GM18505 (cell line): Measurements from ENCODE around the gene PARK7.

Experiments
- ATAC-seq: cut with Tn5 transposase; IDR thresholded peaks from one replicate; pipeline ENCODE4 v1.9.1; 2021; ENCODE audit not compliant: unreplicated experiment
- POLR2A ChIP-seq: IDR thresholded peaks from 4 replicates; pipeline ENCODE4 v1.6.1; 2011; ENCODE audit warnings: borderline replicate concordance; ENCODE audit not compliant: insufficient read depth, insufficient read length; ENCODE audit errors: extremely low read depth

PARK7 gene

GRCh38 chr1:7984811-7985210 lies 23.3 kb downstream of the PARK7 start:
- TF ChIP-seq POLR2A = no peak
- ATAC-seq = no peak

GRCh38 chr1:7985851-7986612 lies 24.5 kb downstream of the PARK7 start:
- no peak for ATAC-seq
- TF ChIP-seq POLR2A = no peak

GRCh38 chr1:7987528-7987927 lies 26.0 kb downstream of the PARK7 start:
- ATAC-seq = no peak
- TF ChIP-seq POLR2A = no peak

GRCh38 chr1:7988576-7988975 lies 27.1 kb downstream of the PARK7 start:
- TF ChIP-seq POLR2A = no peak
- ATAC-seq = no peak

GRCh38 chr1:7989762-7990428 lies 28.4 kb downstream of the PARK7 start:
- TF ChIP-seq POLR2A = no peak
- ATAC-seq = no peak

GRCh38 chr1:7991504-7992440 lies 30.3 kb downstream of the PARK7 start:
- ATAC-seq = no peak
- no peak for TF ChIP-seq POLR2A

- no peak for ATAC-seq
- TF ChIP-seq POLR2A = no peak
Measured at GRCh38 chr1:7992885-7993284, 31.4 kb downstream of the PARK7 start.

- TF ChIP-seq POLR2A = no peak
- ATAC-seq = no peak
Measured at GRCh38 chr1:7993593-7994479, 32.3 kb downstream of the PARK7 start.

GRCh38 chr1:7994827-7995226 lies 33.3 kb downstream of the PARK7 start:
- ATAC-seq = no peak

GRCh38 chr1:7995437-7995836 lies 33.9 kb downstream of the PARK7 start:
- TF ChIP-seq POLR2A = no peak
- no peak for ATAC-seq

More at GRCh38 chr1:7994827-7995226, 33.3 kb downstream of the PARK7 start:
- no peak for TF ChIP-seq POLR2A

- TF ChIP-seq POLR2A = no peak
- no peak for ATAC-seq
Measured at GRCh38 chr1:8002329-8002910, 40.9 kb downstream of the PARK7 start.

- no peak for ATAC-seq
- TF ChIP-seq POLR2A = no peak
Measured at GRCh38 chr1:8002921-8003320, 41.4 kb downstream of the PARK7 start.
